WTC11 (cell line): ENCODE measurements around the gene APBA1. TPM values are rescaled to one million over a fixed set of nuclear protein-coding genes. Genes with fewer than 3 reads are reported as not detected.

Experiments
- ATAC-seq: fragments of 200-7000 bp; cut with Tn5 transposase; 2 replicates; pipeline ENCODE4 v1.10.0; 2021; ENCODE audit warnings: mild to moderate bottlenecking, moderate library complexity
- CTCF ChIA-PET: fragments of 300-600 bp; sonication (Branson Sonifier 250); formaldehyde crosslinking; loops from one replicate; lab custom pipeline; 2021; ENCODE audit warnings: antibody characterized with exemption; lab: Charles Lee
- POLR2A ChIA-PET: fragments of 350-600 bp; sonication (Branson Sonifier 250); formaldehyde crosslinking; loops from one replicate; lab custom pipeline; 2021; ENCODE audit warnings: antibody characterized with exemption; lab: Charles Lee
- DNase-seq: peaks from one replicate; pipeline ENCODE4 v3.0.0; 2021; ENCODE audit warnings: low spot score
- H3K27ac Mint-ChIP-seq: 2 replicates; pipeline ENCODE4 v1.8.0; 2021; ENCODE audit warnings: mixed read lengths
- H3K27me3 Mint-ChIP-seq: 2 replicates; pipeline ENCODE4 v1.8.0; 2021; ENCODE audit warnings: low read depth, mild to moderate bottlenecking, moderate library complexity, mixed read lengths
- H3K36me3 Mint-ChIP-seq: 2 replicates; pipeline ENCODE4 v1.8.0; 2021; ENCODE audit warnings: mixed read lengths
- H3K4me1 Mint-ChIP-seq: 2 replicates; pipeline ENCODE4 v1.8.0; 2022; ENCODE audit warnings: mixed read lengths
- H3K4me3 Mint-ChIP-seq: 2 replicates; pipeline ENCODE4 v1.8.0; 2021; ENCODE audit warnings: mild to moderate bottlenecking, moderate library complexity, mixed read lengths
- H3K9me3 Mint-ChIP-seq: 2 replicates; pipeline ENCODE4 v1.8.0; 2021; ENCODE audit warnings: mixed read lengths
- GABPB1 ChIP-seq: sonication (generic); formaldehyde crosslinking; IDR thresholded peaks from 2 replicates; pipeline ENCODE4 v1.8.1; 2023; ENCODE audit warnings: mild to moderate bottlenecking, missing genetic modification reagents
- GRHL2 ChIP-seq: fragments of 250-450 bp; sonication (Bioruptor Pico); IDR thresholded peaks from 2 replicates; pipeline ENCODE4 v1.8.0; 2022; ENCODE audit warnings: mild to moderate bottlenecking, moderate library complexity; ENCODE audit not compliant: insufficient replicate concordance, severe bottlenecking
- IRF2 ChIP-seq: sonication (generic); formaldehyde crosslinking; IDR thresholded peaks from 2 replicates; pipeline ENCODE4 v1.8.0; 2022; ENCODE audit warnings: low read depth, missing genetic modification reagents, borderline replicate concordance
- KAT7 ChIP-seq: sonication (generic); formaldehyde crosslinking; IDR thresholded peaks from 2 replicates; pipeline ENCODE4 v1.8.1; 2023; ENCODE audit warnings: missing genetic modification reagents, mild to moderate bottlenecking, borderline replicate concordance
- MXD4 ChIP-seq: fragments of 250-450 bp; sonication (Bioruptor Pico); IDR thresholded peaks from 2 replicates; pipeline ENCODE4 v1.8.0; 2021; ENCODE audit warnings: mild to moderate bottlenecking, moderate library complexity, borderline replicate concordance
- RORB ChIP-seq: fragments of 250-450 bp; sonication (Bioruptor Pico); IDR thresholded peaks from 2 replicates; pipeline ENCODE4 v1.9.0; 2021; ENCODE audit warnings: mild to moderate bottlenecking
- SP1 ChIP-seq: sonication (generic); formaldehyde crosslinking; conservative IDR thresholded peaks from 2 replicates; pipeline ENCODE4 v1.8.1; 2022; ENCODE audit warnings: missing genetic modification reagents
- TEAD4 ChIP-seq: sonication (generic); formaldehyde crosslinking; IDR thresholded peaks from 2 replicates; pipeline ENCODE4 v1.8.0; 2022; ENCODE audit warnings: mild to moderate bottlenecking, missing genetic modification reagents
- ZNF121 ChIP-seq: sonication (generic); formaldehyde crosslinking; IDR thresholded peaks from 2 replicates; pipeline ENCODE4 v1.8.0; 2023; ENCODE audit warnings: missing genetic modification reagents
- ZNF219 ChIP-seq: sonication (generic); formaldehyde crosslinking; IDR thresholded peaks from 2 replicates; pipeline ENCODE4 v1.8.0; 2023; ENCODE audit warnings: missing genetic modification reagents, mild to moderate bottlenecking, borderline replicate concordance
- ZNF232 ChIP-seq: sonication (generic); formaldehyde crosslinking; IDR thresholded peaks from 2 replicates; pipeline ENCODE4 v1.8.0; 2022; ENCODE audit warnings: mild to moderate bottlenecking, missing genetic modification reagents
- ZNF263 ChIP-seq: sonication (generic); formaldehyde crosslinking; IDR thresholded peaks from 2 replicates; pipeline ENCODE4 v1.8.1; 2022; ENCODE audit warnings: low read depth, mild to moderate bottlenecking, moderate library complexity, missing genetic modification reagents
- ZNF416 ChIP-seq: fragments of 250-450 bp; sonication (Bioruptor Pico); IDR thresholded peaks from 2 replicates; pipeline ENCODE4 v1.9.0; 2021; ENCODE audit warnings: mild to moderate bottlenecking, inconsistent platforms
- total RNA-seq: library from RNA; stranded (reverse); gene quantifications from 3 replicates; pipeline ENCODE4 v1.2.3, GENCODE V29; 2021
- TF ChIP-seq, protein P1 (sequence below): sonication (generic); formaldehyde crosslinking; IDR thresholded peaks from 2 replicates; pipeline ENCODE4 v1.8.1; 2023; ENCODE audit warnings: mild to moderate bottlenecking, missing genetic modification reagents, moderate library complexity
- TF ChIP-seq, protein P2 (sequence below): fragments of 250-450 bp; sonication (Bioruptor Pico); IDR thresholded peaks from 2 replicates; pipeline ENCODE4 v2.1.2; 2022; ENCODE audit warnings: mild to moderate bottlenecking, moderate library complexity
- TF ChIP-seq, protein P3 (sequence below): fragments of 250-450 bp; sonication (Bioruptor Pico); IDR thresholded peaks from 2 replicates; pipeline ENCODE4 v1.9.0; 2021; ENCODE audit warnings: moderate library complexity, mild to moderate bottlenecking, inconsistent platforms, borderline replicate concordance
- TF ChIP-seq, protein P4 (sequence below): sonication (generic); formaldehyde crosslinking; IDR thresholded peaks from 2 replicates; pipeline ENCODE4 v1.8.1; 2023; ENCODE audit warnings: mild to moderate bottlenecking, missing genetic modification reagents
- TF ChIP-seq, protein P5 (sequence below): sonication (generic); formaldehyde crosslinking; IDR thresholded peaks from 2 replicates; pipeline ENCODE4 v1.8.1; 2023; ENCODE audit warnings: mild to moderate bottlenecking, missing genetic modification reagents, borderline replicate concordance
- TF ChIP-seq, protein P6 (sequence below): sonication (generic); formaldehyde crosslinking; conservative IDR thresholded peaks from 2 replicates; pipeline ENCODE4 v1.8.1; 2023; ENCODE audit warnings: mild to moderate bottlenecking, low read depth, missing genetic modification reagents, moderate library complexity
- TF ChIP-seq, protein P7 (sequence below): sonication (generic); formaldehyde crosslinking; IDR thresholded peaks from 2 replicates; pipeline ENCODE4 v1.8.1; 2022; ENCODE audit warnings: low read depth, missing genetic modification reagents, borderline replicate concordance
- TF ChIP-seq, protein P8 (sequence below): sonication (generic); formaldehyde crosslinking; IDR thresholded peaks from 2 replicates; pipeline ENCODE4 v1.8.1; 2023; ENCODE audit warnings: mild to moderate bottlenecking, missing genetic modification reagents, moderate library complexity
- TF ChIP-seq, protein P9 (sequence below): sonication (generic); formaldehyde crosslinking; IDR thresholded peaks from 2 replicates; pipeline ENCODE4 v1.8.1; 2022; ENCODE audit warnings: mild to moderate bottlenecking, moderate library complexity, missing genetic modification reagents

APBA1 gene
- total RNA-seq, 1 experiment from 2014 or later, result 0.94 TPM

DNA sequence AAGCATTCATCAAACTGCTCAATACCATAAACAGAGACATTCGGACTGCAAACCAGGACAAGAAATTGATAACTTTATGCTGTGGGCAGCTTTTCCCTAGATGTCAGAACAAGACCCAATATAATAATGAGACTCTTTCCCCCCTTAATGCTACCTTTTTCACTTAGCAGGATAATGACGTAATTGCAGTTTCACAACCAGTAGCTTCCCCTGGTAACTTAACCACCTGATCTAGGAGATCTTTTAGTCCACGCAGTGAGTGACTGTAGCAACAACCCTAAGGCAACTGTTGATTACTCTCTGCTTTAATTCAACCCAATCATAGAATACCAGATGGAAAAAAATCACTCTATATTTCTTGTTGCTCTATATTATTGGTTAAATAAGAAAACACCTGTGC lies 56.3 kb downstream of the APBA1 start:
- H3K9me3 Mint-ChIP-seq, result peaks cover 8% of the 10 kb centered on the region
- H3K27ac Mint-ChIP-seq, result no peak overlapping the region
- CTCF ChIA-PET, result no interaction called here
- TF ChIP-seq, protein P1, sequence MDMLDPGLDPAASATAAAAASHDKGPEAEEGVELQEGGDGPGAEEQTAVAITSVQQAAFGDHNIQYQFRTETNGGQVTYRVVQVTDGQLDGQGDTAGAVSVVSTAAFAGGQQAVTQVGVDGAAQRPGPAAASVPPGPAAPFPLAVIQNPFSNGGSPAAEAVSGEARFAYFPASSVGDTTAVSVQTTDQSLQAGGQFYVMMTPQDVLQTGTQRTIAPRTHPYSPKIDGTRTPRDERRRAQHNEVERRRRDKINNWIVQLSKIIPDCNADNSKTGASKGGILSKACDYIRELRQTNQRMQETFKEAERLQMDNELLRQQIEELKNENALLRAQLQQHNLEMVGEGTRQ (CRISPR knock-in tag), result no peak
- TF ChIP-seq, protein P2, sequence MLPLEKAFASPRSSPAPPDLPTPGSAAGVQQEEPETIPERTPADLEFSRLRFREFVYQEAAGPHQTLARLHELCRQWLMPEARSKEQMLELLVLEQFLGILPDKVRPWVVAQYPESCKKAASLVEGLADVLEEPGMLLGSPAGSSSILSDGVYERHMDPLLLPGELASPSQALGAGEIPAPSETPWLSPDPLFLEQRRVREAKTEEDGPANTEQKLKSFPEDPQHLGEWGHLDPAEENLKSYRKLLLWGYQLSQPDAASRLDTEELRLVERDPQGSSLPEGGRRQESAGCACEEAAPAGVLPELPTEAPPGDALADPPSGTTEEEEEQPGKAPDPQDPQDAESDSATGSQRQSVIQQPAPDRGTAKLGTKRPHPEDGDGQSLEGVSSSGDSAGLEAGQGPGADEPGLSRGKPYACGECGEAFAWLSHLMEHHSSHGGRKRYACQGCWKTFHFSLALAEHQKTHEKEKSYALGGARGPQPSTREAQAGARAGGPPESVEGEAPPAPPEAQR (CRISPR knock-in tag), result no peak
- TF ChIP-seq RORB (CRISPR knock-in tag), result no peak
- TF ChIP-seq, protein P3, sequence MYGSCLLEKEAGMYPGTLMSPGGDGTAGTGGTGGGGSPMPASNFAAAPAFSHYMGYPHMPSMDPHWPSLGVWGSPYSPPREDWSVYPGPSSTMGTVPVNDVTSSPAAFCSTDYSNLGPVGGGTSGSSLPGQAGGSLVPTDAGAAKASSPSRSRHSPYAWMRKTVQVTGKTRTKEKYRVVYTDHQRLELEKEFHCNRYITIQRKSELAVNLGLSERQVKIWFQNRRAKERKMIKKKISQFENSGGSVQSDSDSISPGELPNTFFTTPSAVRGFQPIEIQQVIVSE (CRISPR knock-in tag), result no peak
- no peak for TF ChIP-seq ZNF263
- TF ChIP-seq ZNF121, result no peak
- TF ChIP-seq, protein P4, sequence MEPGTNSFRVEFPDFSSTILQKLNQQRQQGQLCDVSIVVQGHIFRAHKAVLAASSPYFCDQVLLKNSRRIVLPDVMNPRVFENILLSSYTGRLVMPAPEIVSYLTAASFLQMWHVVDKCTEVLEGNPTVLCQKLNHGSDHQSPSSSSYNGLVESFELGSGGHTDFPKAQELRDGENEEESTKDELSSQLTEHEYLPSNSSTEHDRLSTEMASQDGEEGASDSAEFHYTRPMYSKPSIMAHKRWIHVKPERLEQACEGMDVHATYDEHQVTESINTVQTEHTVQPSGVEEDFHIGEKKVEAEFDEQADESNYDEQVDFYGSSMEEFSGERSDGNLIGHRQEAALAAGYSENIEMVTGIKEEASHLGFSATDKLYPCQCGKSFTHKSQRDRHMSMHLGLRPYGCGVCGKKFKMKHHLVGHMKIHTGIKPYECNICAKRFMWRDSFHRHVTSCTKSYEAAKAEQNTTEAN (CRISPR knock-in tag), result no peak
- TF ChIP-seq, protein P5, sequence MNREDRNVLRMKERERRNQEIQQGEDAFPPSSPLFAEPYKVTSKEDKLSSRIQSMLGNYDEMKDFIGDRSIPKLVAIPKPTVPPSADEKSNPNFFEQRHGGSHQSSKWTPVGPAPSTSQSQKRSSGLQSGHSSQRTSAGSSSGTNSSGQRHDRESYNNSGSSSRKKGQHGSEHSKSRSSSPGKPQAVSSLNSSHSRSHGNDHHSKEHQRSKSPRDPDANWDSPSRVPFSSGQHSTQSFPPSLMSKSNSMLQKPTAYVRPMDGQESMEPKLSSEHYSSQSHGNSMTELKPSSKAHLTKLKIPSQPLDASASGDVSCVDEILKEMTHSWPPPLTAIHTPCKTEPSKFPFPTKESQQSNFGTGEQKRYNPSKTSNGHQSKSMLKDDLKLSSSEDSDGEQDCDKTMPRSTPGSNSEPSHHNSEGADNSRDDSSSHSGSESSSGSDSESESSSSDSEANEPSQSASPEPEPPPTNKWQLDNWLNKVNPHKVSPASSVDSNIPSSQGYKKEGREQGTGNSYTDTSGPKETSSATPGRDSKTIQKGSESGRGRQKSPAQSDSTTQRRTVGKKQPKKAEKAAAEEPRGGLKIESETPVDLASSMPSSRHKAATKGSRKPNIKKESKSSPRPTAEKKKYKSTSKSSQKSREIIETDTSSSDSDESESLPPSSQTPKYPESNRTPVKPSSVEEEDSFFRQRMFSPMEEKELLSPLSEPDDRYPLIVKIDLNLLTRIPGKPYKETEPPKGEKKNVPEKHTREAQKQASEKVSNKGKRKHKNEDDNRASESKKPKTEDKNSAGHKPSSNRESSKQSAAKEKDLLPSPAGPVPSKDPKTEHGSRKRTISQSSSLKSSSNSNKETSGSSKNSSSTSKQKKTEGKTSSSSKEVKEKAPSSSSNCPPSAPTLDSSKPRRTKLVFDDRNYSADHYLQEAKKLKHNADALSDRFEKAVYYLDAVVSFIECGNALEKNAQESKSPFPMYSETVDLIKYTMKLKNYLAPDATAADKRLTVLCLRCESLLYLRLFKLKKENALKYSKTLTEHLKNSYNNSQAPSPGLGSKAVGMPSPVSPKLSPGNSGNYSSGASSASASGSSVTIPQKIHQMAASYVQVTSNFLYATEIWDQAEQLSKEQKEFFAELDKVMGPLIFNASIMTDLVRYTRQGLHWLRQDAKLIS (CRISPR knock-in tag), result no peak
- no peak for TF ChIP-seq ZNF232 (CRISPR knock-in tag)
- no peak for TF ChIP-seq KAT7 (CRISPR knock-in tag)
- TF ChIP-seq MXD4 (CRISPR knock-in tag), result no peak
- TF ChIP-seq IRF2, result no peak
- no peak for TF ChIP-seq GRHL2 (CRISPR knock-in tag)
- TF ChIP-seq, protein P6, sequence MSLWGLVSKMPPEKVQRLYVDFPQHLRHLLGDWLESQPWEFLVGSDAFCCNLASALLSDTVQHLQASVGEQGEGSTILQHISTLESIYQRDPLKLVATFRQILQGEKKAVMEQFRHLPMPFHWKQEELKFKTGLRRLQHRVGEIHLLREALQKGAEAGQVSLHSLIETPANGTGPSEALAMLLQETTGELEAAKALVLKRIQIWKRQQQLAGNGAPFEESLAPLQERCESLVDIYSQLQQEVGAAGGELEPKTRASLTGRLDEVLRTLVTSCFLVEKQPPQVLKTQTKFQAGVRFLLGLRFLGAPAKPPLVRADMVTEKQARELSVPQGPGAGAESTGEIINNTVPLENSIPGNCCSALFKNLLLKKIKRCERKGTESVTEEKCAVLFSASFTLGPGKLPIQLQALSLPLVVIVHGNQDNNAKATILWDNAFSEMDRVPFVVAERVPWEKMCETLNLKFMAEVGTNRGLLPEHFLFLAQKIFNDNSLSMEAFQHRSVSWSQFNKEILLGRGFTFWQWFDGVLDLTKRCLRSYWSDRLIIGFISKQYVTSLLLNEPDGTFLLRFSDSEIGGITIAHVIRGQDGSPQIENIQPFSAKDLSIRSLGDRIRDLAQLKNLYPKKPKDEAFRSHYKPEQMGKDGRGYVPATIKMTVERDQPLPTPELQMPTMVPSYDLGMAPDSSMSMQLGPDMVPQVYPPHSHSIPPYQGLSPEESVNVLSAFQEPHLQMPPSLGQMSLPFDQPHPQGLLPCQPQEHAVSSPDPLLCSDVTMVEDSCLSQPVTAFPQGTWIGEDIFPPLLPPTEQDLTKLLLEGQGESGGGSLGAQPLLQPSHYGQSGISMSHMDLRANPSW (CRISPR knock-in tag), result no peak
- TF ChIP-seq, all 79 proteins: peak for 0
- H3K4me3 Mint-ChIP-seq, result no peak overlapping the region
- no peaks in the 10 kb centered on the region for H3K27me3 Mint-ChIP-seq
- ATAC-seq (no peak), DNase-seq (no peak)
- H3K36me3 Mint-ChIP-seq, result no peaks in the 10 kb centered on the region
- POLR2A ChIA-PET, result no interaction called here
- peaks cover 10% of the 10 kb centered on the region for H3K4me1 Mint-ChIP-seq

DNA sequence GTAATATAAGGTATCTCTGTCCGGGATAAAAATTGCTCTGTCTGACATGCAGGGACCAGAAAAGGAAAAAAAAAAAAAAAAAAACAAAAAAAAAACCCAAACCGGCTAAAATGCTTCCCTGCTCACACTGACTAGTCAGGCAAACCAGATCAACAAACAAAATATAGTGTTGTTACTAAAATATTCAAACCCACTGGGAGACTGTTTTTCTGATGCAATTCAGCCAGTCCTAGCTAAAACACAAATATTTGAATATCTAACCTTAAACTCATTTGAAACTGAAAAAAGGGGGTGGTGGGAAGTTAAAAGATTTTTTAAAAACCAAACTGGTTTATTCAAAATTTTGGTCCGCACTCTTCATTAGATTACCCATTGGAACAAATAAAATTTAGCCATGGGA lies 61.0 kb downstream of the APBA1 start:
- POLR2A ChIA-PET, result no interaction called here
- TF ChIP-seq TEAD4 (CRISPR knock-in tag) (no peak), RORB (CRISPR knock-in tag) (no peak), GABPB1 (no peak), ZNF416 (CRISPR knock-in tag) (no peak), SP1 (CRISPR knock-in tag) (no peak), ZNF219 (CRISPR knock-in tag) (no peak)
- TF ChIP-seq, protein P7, sequence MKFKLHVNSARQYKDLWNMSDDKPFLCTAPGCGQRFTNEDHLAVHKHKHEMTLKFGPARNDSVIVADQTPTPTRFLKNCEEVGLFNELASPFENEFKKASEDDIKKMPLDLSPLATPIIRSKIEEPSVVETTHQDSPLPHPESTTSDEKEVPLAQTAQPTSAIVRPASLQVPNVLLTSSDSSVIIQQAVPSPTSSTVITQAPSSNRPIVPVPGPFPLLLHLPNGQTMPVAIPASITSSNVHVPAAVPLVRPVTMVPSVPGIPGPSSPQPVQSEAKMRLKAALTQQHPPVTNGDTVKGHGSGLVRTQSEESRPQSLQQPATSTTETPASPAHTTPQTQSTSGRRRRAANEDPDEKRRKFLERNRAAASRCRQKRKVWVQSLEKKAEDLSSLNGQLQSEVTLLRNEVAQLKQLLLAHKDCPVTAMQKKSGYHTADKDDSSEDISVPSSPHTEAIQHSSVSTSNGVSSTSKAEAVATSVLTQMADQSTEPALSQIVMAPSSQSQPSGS, result no peak
- TF ChIP-seq, protein P8, sequence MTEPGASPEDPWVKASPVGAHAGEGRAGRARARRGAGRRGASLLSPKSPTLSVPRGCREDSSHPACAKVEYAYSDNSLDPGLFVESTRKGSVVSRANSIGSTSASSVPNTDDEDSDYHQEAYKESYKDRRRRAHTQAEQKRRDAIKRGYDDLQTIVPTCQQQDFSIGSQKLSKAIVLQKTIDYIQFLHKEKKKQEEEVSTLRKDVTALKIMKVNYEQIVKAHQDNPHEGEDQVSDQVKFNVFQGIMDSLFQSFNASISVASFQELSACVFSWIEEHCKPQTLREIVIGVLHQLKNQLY, result no peak
- TF ChIP-seq, protein P9, sequence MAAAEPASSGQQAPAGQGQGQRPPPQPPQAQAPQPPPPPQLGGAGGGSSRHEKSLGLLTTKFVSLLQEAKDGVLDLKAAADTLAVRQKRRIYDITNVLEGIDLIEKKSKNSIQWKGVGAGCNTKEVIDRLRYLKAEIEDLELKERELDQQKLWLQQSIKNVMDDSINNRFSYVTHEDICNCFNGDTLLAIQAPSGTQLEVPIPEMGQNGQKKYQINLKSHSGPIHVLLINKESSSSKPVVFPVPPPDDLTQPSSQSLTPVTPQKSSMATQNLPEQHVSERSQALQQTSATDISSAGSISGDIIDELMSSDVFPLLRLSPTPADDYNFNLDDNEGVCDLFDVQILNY (CRISPR knock-in tag), result no peak

More for the DNA sequence above, 61.0 kb downstream of the APBA1 start:
- Mint-ChIP-seq H3K4me3 (no peak overlapping the region), H3K27ac (no peak overlapping the region), H3K36me3 (no peaks in the 10 kb centered on the region), H3K9me3 (no peaks in the 10 kb centered on the region), H3K4me1 (peaks cover 19% of the 10 kb centered on the region), H3K27me3 (no peaks in the 10 kb centered on the region)
- ATAC-seq (no peak), DNase-seq (no peak)
- CTCF ChIA-PET, result interaction anchor here (0.7 to 1.1 kb wide), 2 partner anchors 11 to 500 kb away, joined by 4 to 6 read pairs; no protein-coding TSS in a partner anchor
